ENCODE results near the gene POR. TPM values are rescaled to one million over a fixed set of nuclear protein-coding genes. Genes with fewer than 3 reads are reported as not detected.
A peak's percentile ranks its signal among the peaks of the same experiment; 100 is the strongest.

Gene POR
- total RNA-seq, 1 donor from 2014 or later: 62.2 TPM

DNA sequence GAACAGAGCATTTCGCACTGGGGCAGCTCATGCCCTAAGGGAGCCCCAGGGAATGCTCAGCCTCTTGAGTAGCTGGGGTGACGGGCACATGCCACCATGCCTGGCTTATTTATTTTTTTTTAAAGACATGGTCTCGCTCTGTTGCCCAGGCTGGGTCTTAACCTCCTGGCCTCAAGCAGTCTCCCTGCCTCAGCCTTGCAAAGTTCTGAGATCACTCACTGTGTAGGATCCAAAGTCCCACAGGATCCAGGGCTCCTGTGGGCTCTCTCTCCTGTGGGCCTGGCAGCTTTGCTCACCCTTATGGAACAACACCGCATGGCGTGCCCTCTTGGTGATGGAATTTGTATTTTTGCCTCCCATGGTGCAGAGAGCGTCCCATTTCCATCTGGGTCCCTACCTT is 45.4 kb downstream of the POR start:
- H3K36me3 Mint-ChIP-seq (ENCODE audit: low read depth): peaks cover 8% of the 10 kb centered on the region
- H3K27me3 Mint-ChIP-seq (ENCODE audit: low read depth): no peaks in the 10 kb centered on the region
- TF ChIP-seq, protein P1, sequence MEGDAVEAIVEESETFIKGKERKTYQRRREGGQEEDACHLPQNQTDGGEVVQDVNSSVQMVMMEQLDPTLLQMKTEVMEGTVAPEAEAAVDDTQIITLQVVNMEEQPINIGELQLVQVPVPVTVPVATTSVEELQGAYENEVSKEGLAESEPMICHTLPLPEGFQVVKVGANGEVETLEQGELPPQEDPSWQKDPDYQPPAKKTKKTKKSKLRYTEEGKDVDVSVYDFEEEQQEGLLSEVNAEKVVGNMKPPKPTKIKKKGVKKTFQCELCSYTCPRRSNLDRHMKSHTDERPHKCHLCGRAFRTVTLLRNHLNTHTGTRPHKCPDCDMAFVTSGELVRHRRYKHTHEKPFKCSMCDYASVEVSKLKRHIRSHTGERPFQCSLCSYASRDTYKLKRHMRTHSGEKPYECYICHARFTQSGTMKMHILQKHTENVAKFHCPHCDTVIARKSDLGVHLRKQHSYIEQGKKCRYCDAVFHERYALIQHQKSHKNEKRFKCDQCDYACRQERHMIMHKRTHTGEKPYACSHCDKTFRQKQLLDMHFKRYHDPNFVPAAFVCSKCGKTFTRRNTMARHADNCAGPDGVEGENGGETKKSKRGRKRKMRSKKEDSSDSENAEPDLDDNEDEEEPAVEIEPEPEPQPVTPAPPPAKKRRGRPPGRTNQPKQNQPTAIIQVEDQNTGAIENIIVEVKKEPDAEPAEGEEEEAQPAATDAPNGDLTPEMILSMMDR (IDR thresholded peaks at IDR 0.05): no peak
- H3K27ac Mint-ChIP-seq (ENCODE audit: unreplicated experiment): no peak overlapping the region
- no peak overlapping the region for H3K4me3 Mint-ChIP-seq (ENCODE audit: unreplicated experiment)
- DNase-seq (ENCODE audit: low spot score): no peak
- H3K9me3 Mint-ChIP-seq (ENCODE audit: low read depth): no peaks in the 10 kb centered on the region
- H3K4me1 Mint-ChIP-seq (ENCODE audit: low read depth): peaks cover 42% of the 10 kb centered on the region

- Mint-ChIP-seq H3K27me3 (ENCODE audit: low read depth) (no peaks in the 10 kb centered on the region), H3K9me3 (ENCODE audit: low read depth) (no peaks in the 10 kb centered on the region), H3K4me3 (ENCODE audit: unreplicated experiment) (no peak overlapping the region), H3K4me1 (ENCODE audit: low read depth) (peaks cover 42% of the 10 kb centered on the region), H3K27ac (ENCODE audit: unreplicated experiment) (peak overlapping the region; percentile 42), H3K36me3 (ENCODE audit: low read depth) (peaks cover 5% of the 10 kb centered on the region)
- DNase-seq (ENCODE audit: low spot score): no peak
- TF ChIP-seq, protein P1 (IDR thresholded peaks at IDR 0.05): peak; percentile 19
These were observed 46.3 kb downstream of the POR start for GRCh38 chr7:75961218-75961617.

GRCh38 chr7:75962607-75963380 is 47.8 kb downstream of the POR start:
- Mint-ChIP-seq H3K4me3 (ENCODE audit: unreplicated experiment) (peak overlapping the region; percentile 21), H3K36me3 (ENCODE audit: low read depth) (peaks cover 5% of the 10 kb centered on the region), H3K4me1 (ENCODE audit: low read depth) (peaks cover 29% of the 10 kb centered on the region), H3K9me3 (ENCODE audit: low read depth) (no peaks in the 10 kb centered on the region), H3K27ac (ENCODE audit: unreplicated experiment) (peak overlapping the region; percentile 98), H3K27me3 (ENCODE audit: low read depth) (no peaks in the 10 kb centered on the region)
- TF ChIP-seq, protein P1 (IDR thresholded peaks at IDR 0.05): no peak
- no peak for DNase-seq (ENCODE audit: low spot score)

DNA sequence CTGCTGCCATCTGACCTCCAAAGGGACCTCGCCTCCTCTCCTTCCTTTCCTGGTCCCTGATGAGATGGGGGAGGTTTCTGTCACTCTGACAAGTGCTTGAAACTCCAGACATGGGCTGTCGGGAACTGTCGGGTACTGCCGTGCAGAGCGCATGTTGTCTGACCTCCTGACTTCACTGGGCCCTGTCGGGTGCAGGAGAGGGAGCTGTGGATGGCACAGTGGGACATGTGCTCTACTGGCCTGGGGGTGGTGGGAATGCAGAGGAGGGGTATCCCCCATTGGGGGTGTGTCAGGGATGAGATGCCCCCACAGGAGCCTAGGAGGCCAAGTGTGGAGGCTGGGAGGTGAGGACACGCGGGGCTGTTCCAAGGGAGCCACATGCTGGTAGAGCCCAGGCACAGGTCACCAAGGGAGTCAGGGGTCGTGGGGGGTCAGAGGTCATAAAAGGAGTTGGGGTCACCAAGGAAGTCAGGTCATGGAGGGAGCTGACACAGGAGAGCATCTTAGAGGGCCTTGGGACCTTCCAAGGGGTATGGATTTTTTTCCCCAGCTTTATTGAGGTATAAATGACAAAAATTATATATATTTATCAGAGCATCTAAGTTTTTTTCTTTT is 48.5 kb downstream of the POR start:
- Mint-ChIP-seq H3K36me3 (ENCODE audit: low read depth) (peaks cover 5% of the 10 kb centered on the region), H3K9me3 (ENCODE audit: low read depth) (no peaks in the 10 kb centered on the region), H3K27me3 (ENCODE audit: low read depth) (no peaks in the 10 kb centered on the region), H3K4me1 (ENCODE audit: low read depth) (peaks cover 29% of the 10 kb centered on the region), H3K4me3 (ENCODE audit: unreplicated experiment) (no peak overlapping the region), H3K27ac (ENCODE audit: unreplicated experiment) (peak overlapping the region; percentile 98)
- TF ChIP-seq, protein P1 (IDR thresholded peaks at IDR 0.05): no peak
- DNase-seq (ENCODE audit: low spot score): no peak

GRCh38 chr7:75965617-75966016 is 50.7 kb downstream of the POR start:
- TF ChIP-seq, protein P1 (IDR thresholded peaks at IDR 0.05): no peak
- Mint-ChIP-seq H3K4me3 (ENCODE audit: unreplicated experiment) (no peak overlapping the region), H3K4me1 (ENCODE audit: low read depth) (peaks cover 26% of the 10 kb centered on the region), H3K27ac (ENCODE audit: unreplicated experiment) (no peak overlapping the region), H3K9me3 (ENCODE audit: low read depth) (no peaks in the 10 kb centered on the region), H3K27me3 (ENCODE audit: low read depth) (no peaks in the 10 kb centered on the region), H3K36me3 (ENCODE audit: low read depth) (peaks cover 9% of the 10 kb centered on the region)
- DNase-seq (ENCODE audit: low spot score): no peak

Measured in chondrocyte (in vitro differentiated cells).